Neural cell (in vitro differentiated cells): ENCODE measurements around the gene PEX11A. TPM values are rescaled to one million over a fixed set of nuclear protein-coding genes. Genes with fewer than 3 reads are reported as not detected.

Experiments used
- H2AFZ ChIP-seq: fragments of 200-600, 300-800 bp; sonication (generic), shearing (Covaris generic); 2 replicates; pipeline ENCODE4 v1.6.0; 2014; ENCODE audit warnings: low read depth, mild to moderate bottlenecking, antibody characterized with exemption, low read length, moderate library complexity
- H3F3A ChIP-seq: fragments of 200-600 bp; shearing (Covaris generic); 2 replicates; pipeline ENCODE4 v1.6.1; 2016; ENCODE audit warnings: mild to moderate bottlenecking, moderate library complexity, mixed read lengths, antibody characterized with exemption, low read length; ENCODE audit not compliant: insufficient read depth, poor library complexity, severe bottlenecking
- H3K27ac ChIP-seq: fragments of 200-600, 300-800 bp; sonication (generic), shearing (Covaris generic); 2 replicates; pipeline ENCODE4 v1.5.1; 2014; ENCODE audit warnings: mild to moderate bottlenecking, low read length, moderate library complexity
- H3K27me3 ChIP-seq: fragments of 300-800, 200-600 bp; sonication (generic), shearing (Covaris generic); 2 replicates; pipeline ENCODE4 v1.6.0; 2014; ENCODE audit warnings: mild to moderate bottlenecking, low read depth, low read length, moderate library complexity; ENCODE audit not compliant: insufficient read depth
- H3K36me3 ChIP-seq: fragments of 300-800, 200-600 bp; sonication (generic), shearing (Covaris generic); 2 replicates; pipeline ENCODE4 v1.5.1; 2014; ENCODE audit warnings: mild to moderate bottlenecking, antibody characterized with exemption, low read length, moderate library complexity; ENCODE audit not compliant: insufficient read depth
- H3K4me2 ChIP-seq: fragments of 300-800, 200-600 bp; sonication (generic), shearing (Covaris generic); 2 replicates; pipeline ENCODE4 v1.6.0; 2014; ENCODE audit warnings: mild to moderate bottlenecking, low read length
- H3K4me3 ChIP-seq: fragments of 300-800, 200-600 bp; sonication (generic), shearing (Covaris generic); 2 replicates; pipeline ENCODE4 v1.5.1; 2014; ENCODE audit warnings: mild to moderate bottlenecking, low read length, moderate library complexity
- H3K79me2 ChIP-seq: fragments of 200-600 bp; shearing (Covaris generic); replicated peaks from 2 replicates; pipeline ENCODE4 v1.6.0; 2014; ENCODE audit warnings: mild to moderate bottlenecking, low read length, moderate library complexity; ENCODE audit not compliant: insufficient read depth
- H3K9ac ChIP-seq: fragments of 300-800, 200-600 bp; sonication (generic), shearing (Covaris generic); 2 replicates; pipeline ENCODE4 v1.6.1; 2016; ENCODE audit warnings: mild to moderate bottlenecking, low read length, mixed read lengths
- H3K9me2 ChIP-seq: fragments of 200-600 bp; shearing (Covaris generic); 2 replicates; pipeline ENCODE4 v1.6.1; 2016; ENCODE audit warnings: mild to moderate bottlenecking, low read length, mixed read lengths; ENCODE audit not compliant: insufficient read depth
- H3K9me3 ChIP-seq: fragments of 200-600, 300-800 bp; sonication (generic), shearing (Covaris generic); 2 replicates; pipeline ENCODE4 v1.6.1; 2016; ENCODE audit warnings: mild to moderate bottlenecking, mixed run types, low read length, moderate library complexity, mixed read lengths
- H4K20me1 ChIP-seq: fragments of 200-600 bp; shearing (Covaris generic); 2 replicates; pipeline ENCODE4 v1.6.1; 2016; ENCODE audit warnings: mild to moderate bottlenecking, mixed run types; ENCODE audit not compliant: insufficient read depth
- CTCF ChIP-seq: fragments of 450-650 bp; IDR thresholded peaks from 2 replicates; pipeline ENCODE4 v1.5.1; 2014; ENCODE audit warnings: antibody characterized with exemption, mild to moderate bottlenecking, moderate library complexity; ENCODE audit not compliant: poor library complexity, severe bottlenecking
- EP300 ChIP-seq: fragments of 450-650 bp; conservative IDR thresholded peaks from 2 replicates; pipeline ENCODE4 v1.6.1; 2014; ENCODE audit warnings: antibody characterized with exemption, mild to moderate bottlenecking, moderate library complexity; ENCODE audit not compliant: poor library complexity, severe bottlenecking
- EZH2 ChIP-seq: fragments of 200-600, 300-800 bp; shearing (Covaris generic), sonication (generic); IDR thresholded peaks from 2 replicates; pipeline ENCODE4 v1.6.1; 2014; ENCODE audit warnings: antibody characterized with exemption, low read length, borderline replicate concordance, mild to moderate bottlenecking; ENCODE audit not compliant: insufficient read depth, poor library complexity, severe bottlenecking
- MXI1 ChIP-seq: fragments of 450-650 bp; conservative IDR thresholded peaks from 2 replicates; pipeline ENCODE4 v1.6.1; 2014; ENCODE audit warnings: antibody characterized with exemption, mild to moderate bottlenecking; ENCODE audit not compliant: poor library complexity, severe bottlenecking
- POLR2AphosphoS5 ChIP-seq: IDR thresholded peaks from 2 replicates; pipeline ENCODE4 v1.6.1; 2012
- RAD21 ChIP-seq: fragments of 450-650 bp; conservative IDR thresholded peaks from 2 replicates; pipeline ENCODE4 v1.6.1; 2014; ENCODE audit warnings: antibody characterized with exemption, mild to moderate bottlenecking, moderate library complexity
- REST ChIP-seq: IDR thresholded peaks from 2 replicates; pipeline ENCODE4 v1.6.1; 2012; ENCODE audit warnings: borderline replicate concordance
- SMC3 ChIP-seq: fragments of 450-650 bp; conservative IDR thresholded peaks from 2 replicates; pipeline ENCODE4 v1.6.1; 2014; ENCODE audit warnings: antibody characterized with exemption, mild to moderate bottlenecking, moderate library complexity; ENCODE audit not compliant: poor library complexity
- TAF1 ChIP-seq: IDR thresholded peaks from 2 replicates; pipeline ENCODE4 v1.6.1; 2012; ENCODE audit warnings: low read depth
- polyA plus RNA-seq: library from polyadenylated mRNA; depleted of rRNA; stranded (reverse); fragments of >200 nt; gene quantifications from 2 replicates; pipeline ENCODE4 v1.2.3, GENCODE V29; 2014

PEX11A gene
- polyA plus RNA-seq, 1 donor from 2014 or later: 13.6 TPM

- TF ChIP-seq MXI1: no peak
- TF ChIP-seq CTCF: no peak
- no peak for TF ChIP-seq EZH2
- TF ChIP-seq POLR2AphosphoS5: no peak
- no peak for TF ChIP-seq REST
- no peak for TF ChIP-seq TAF1
- no peak for TF ChIP-seq RAD21
- no peak for TF ChIP-seq SMC3
- no peak for TF ChIP-seq EP300
- H2AFZ ChIP-seq: no peak overlapping the region
- no peaks in the 10 kb centered on the region for H3K9me2 ChIP-seq
- H3K36me3 ChIP-seq: no peaks in the 10 kb centered on the region
- H3K27ac ChIP-seq: no peak overlapping the region
- H3F3A ChIP-seq: no peaks in the 10 kb centered on the region
- no peak overlapping the region for H3K4me2 ChIP-seq
- no peaks in the 10 kb centered on the region for H3K9me3 ChIP-seq
- H3K79me2 ChIP-seq: no peaks in the 10 kb centered on the region
- no peak overlapping the region for H3K4me3 ChIP-seq
- H4K20me1 ChIP-seq: no peaks in the 10 kb centered on the region
- H3K9ac ChIP-seq: no peak overlapping the region
- H3K27me3 ChIP-seq: no peaks in the 10 kb centered on the region
These were observed 40.7 kb upstream of the PEX11A start for GRCh38 chr15:89731275-89731674.

- no peaks in the 10 kb centered on the region for H4K20me1 ChIP-seq
- H3K79me2 ChIP-seq: no peaks in the 10 kb centered on the region
- no peaks in the 10 kb centered on the region for H3K36me3 ChIP-seq
- no peaks in the 10 kb centered on the region for H3K9me2 ChIP-seq
- no peaks in the 10 kb centered on the region for H3F3A ChIP-seq
- H3K27ac ChIP-seq: no peak overlapping the region
- no peak overlapping the region for H3K4me2 ChIP-seq
- H2AFZ ChIP-seq: no peak overlapping the region
- no peaks in the 10 kb centered on the region for H3K9me3 ChIP-seq
- no peak overlapping the region for H3K4me3 ChIP-seq
- no peak overlapping the region for H3K9ac ChIP-seq
- TF ChIP-seq POLR2AphosphoS5 (no peak), CTCF (no peak), REST (no peak), EP300 (no peak), TAF1 (no peak), SMC3 (no peak), RAD21 (no peak), EZH2 (no peak), MXI1 (no peak)
- H3K27me3 ChIP-seq: no peaks in the 10 kb centered on the region
These were observed 37.7 kb upstream of the PEX11A start for GRCh38 chr15:89728254-89728653.
